Smooth muscle cell (in vitro differentiated cells): Measurements from ENCODE around the gene RNF214. TPM values are rescaled to one million over a fixed set of nuclear protein-coding genes. Genes with fewer than 3 reads are reported as not detected.
A peak's percentile ranks its signal among the peaks of the same experiment; 100 is the strongest.

ENCODE experiments used
- DNase-seq: peaks from one replicate; lab custom pipeline; 2025; ENCODE audit not compliant: unreplicated experiment; lab: John Stamatoyannopoulos, UW
- H2AFZ ChIP-seq: fragments of 200-600 bp; sonication (generic); 2 replicates; pipeline ENCODE4 v1.6.0; 2016; ENCODE audit warnings: antibody characterized with exemption, low read depth, mild to moderate bottlenecking
- H3F3A ChIP-seq: fragments of 200-600 bp; sonication (generic); 2 replicates; pipeline ENCODE4 v1.6.0; 2017; ENCODE audit warnings: antibody characterized with exemption, low read depth
- H3K27ac ChIP-seq: fragments of 200-600 bp; sonication (generic); 2 replicates; pipeline ENCODE4 v1.5.1; 2016; ENCODE audit warnings: low read depth, mild to moderate bottlenecking
- H3K27me3 ChIP-seq: fragments of 200-600 bp; sonication (generic); 2 replicates; pipeline ENCODE4 v1.6.1; 2016; ENCODE audit warnings: low read depth, mild to moderate bottlenecking
- H3K36me3 ChIP-seq: fragments of 200-600 bp; sonication (generic); 2 replicates; pipeline ENCODE4 v1.5.1; 2016; ENCODE audit warnings: low read depth
- H3K4me1 ChIP-seq: fragments of 200-600 bp; sonication (generic); 2 replicates; pipeline ENCODE4 v1.5.1; 2016; ENCODE audit warnings: low read depth
- H3K4me2 ChIP-seq: fragments of 200-600 bp; sonication (generic); 2 replicates; pipeline ENCODE4 v1.6.0; 2016; ENCODE audit warnings: mild to moderate bottlenecking
- H3K4me3 ChIP-seq: fragments of 200-600 bp; sonication (generic); 2 replicates; pipeline ENCODE4 v1.5.1; 2016; ENCODE audit warnings: mild to moderate bottlenecking
- H3K79me2 ChIP-seq: fragments of 200-600 bp; sonication (generic); 2 replicates; pipeline ENCODE4 v1.6.0; 2016; ENCODE audit warnings: low read depth, mild to moderate bottlenecking
- H3K9ac ChIP-seq: fragments of 200-600 bp; sonication (generic); 2 replicates; pipeline ENCODE4 v1.6.0; 2016; ENCODE audit warnings: low read depth
- H3K9me3 ChIP-seq: fragments of 200-600 bp; sonication (generic); replicated peaks from 2 replicates; pipeline ENCODE4 v1.5.1; 2016; ENCODE audit warnings: low read depth
- H4K20me1 ChIP-seq: fragments of 200-600 bp; sonication (generic); 2 replicates; pipeline ENCODE4 v1.6.0; 2016; ENCODE audit warnings: low read depth
- CTCF ChIP-seq: fragments of 200-600 bp; sonication (generic); IDR thresholded peaks from 2 replicates; pipeline ENCODE4 v1.5.1; 2017; ENCODE audit warnings: borderline replicate concordance, mild to moderate bottlenecking, antibody characterized with exemption; ENCODE audit not compliant: insufficient read depth, poor library complexity, severe bottlenecking
- WGBS: methylation state at CpG from one replicate; pipeline ENCODE4 v1.1.7; 2016; ENCODE audit warnings: low lambda C conversion rate; 5-methylcytosine and 5-hydroxymethylcytosine counted together
- polyA plus RNA-seq: library from polyadenylated mRNA; unstranded; fragments of >200 nt; fragmentation: Nextera tagmentation; extraction: Ambion mirVana; gene quantifications from 2 replicates; pipeline ENCODE4 v1.2.1, GENCODE V29; 2016
- total RNA-seq: library from RNA; depleted of rRNA; stranded (reverse); fragments of >200 nt; gene quantifications from 2 replicates; pipeline ENCODE4 v1.2.3, GENCODE V29; 2014

RNF214 gene
- total and polyA plus RNA-seq, 2 experiments from 2014 or later: 10.9 to 15.8 TPM

DNA sequence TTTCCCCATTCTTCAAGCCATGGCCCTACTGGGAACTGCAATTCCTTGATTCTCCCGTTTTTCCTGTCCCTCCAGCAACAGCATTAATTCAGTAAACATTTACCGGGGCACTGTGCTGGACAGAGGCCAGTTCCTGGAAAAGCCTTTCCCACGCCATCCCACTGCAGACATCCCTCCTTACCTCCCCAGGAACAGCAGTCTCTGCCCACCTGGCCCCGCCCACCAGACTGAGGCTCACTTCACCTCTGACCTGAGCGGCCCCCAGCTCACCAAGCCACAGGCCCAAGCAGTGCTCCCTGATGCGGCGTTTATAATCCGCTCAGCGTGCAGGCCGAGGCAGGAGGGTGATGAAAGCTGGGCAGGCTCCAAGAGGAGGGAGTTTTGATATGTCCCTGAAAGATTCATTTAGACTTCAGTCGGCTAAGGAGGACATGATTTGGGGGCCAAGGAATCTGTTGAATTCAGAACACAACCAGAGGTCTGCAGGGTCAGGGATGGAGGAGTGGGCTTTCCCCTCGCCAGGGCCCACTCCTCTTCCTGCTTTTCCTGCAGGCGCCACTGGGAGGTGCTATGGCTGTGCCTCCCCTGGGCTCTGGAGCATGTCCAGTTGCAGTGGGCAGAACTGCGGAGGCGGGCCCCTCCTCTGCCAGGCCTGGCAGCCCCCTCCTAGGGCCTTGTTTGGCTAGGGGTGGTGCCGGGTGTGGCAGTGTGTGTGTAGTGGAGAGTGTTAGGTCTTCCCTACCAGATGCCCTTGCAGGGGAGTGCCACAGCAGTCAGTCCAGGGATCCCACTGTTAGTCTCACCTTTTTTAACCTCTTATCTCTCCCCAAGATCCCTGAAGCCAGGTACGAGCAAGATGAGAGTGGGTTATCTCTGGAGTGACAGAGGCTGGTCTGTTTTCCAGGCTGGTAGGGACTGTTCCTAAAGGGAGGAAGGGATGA, 34.7 kb upstream of the RNF214 start:
- Histone ChIP-seq H3K27ac (peak overlapping the region; percentile 79), H3K9ac (no peak overlapping the region), H3K36me3 (no peaks in the 10 kb centered on the region), H2AFZ (no peak overlapping the region), H3F3A (peaks cover 25% of the 10 kb centered on the region), H3K4me3 (no peak overlapping the region), H3K4me2 (peak overlapping the region; percentile 85), H3K4me1 (peaks cover 29% of the 10 kb centered on the region), H3K79me2 (peaks cover 41% of the 10 kb centered on the region), H3K27me3 (no peaks in the 10 kb centered on the region), H3K9me3 (no peaks in the 10 kb centered on the region), H4K20me1 (peaks cover 31% of the 10 kb centered on the region)
- TF ChIP-seq CTCF: peak; percentile 52
- no peak for DNase-seq
- WGBS: 56% methylated on average over 17 of the region's 17 CpGs

DNA sequence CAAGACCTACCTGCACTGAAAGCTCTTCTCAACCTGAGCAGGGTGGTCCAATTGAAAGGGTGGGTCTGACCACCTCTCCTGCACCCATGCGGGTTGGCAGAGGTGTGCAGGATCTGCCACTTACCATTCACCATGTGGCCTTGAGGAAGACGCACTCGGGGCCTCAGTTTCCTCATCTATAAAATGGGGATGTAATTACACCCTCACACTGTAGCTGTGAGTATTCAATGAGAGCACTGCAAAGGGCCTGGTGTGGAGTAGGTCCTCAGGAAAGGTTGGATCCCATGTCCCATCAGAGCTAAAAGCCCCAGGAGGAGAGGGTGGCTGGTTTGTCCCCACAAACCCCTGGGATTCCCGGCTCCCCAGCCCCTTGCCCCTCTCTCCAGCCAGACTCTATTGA, 33.9 kb upstream of the RNF214 start:
- peak overlapping the region; percentile 5 for H3K9ac ChIP-seq
- WGBS: 50% methylated on average over 4 of the region's 4 CpGs
- peaks cover 47% of the 10 kb centered on the region for H3K79me2 ChIP-seq
- TF ChIP-seq CTCF: no peak
- H3K9me3 ChIP-seq: no peaks in the 10 kb centered on the region
- peaks cover 39% of the 10 kb centered on the region for H4K20me1 ChIP-seq
- peak overlapping the region; percentile 79 for H3K27ac ChIP-seq
- no peak overlapping the region for H2AFZ ChIP-seq
- H3K36me3 ChIP-seq: no peaks in the 10 kb centered on the region
- H3F3A ChIP-seq: peaks cover 33% of the 10 kb centered on the region
- H3K4me3 ChIP-seq: peak overlapping the region; percentile 49
- no peaks in the 10 kb centered on the region for H3K27me3 ChIP-seq
- peaks cover 29% of the 10 kb centered on the region for H3K4me1 ChIP-seq
- H3K4me2 ChIP-seq: peak overlapping the region; percentile 85
- no peak for DNase-seq

DNA sequence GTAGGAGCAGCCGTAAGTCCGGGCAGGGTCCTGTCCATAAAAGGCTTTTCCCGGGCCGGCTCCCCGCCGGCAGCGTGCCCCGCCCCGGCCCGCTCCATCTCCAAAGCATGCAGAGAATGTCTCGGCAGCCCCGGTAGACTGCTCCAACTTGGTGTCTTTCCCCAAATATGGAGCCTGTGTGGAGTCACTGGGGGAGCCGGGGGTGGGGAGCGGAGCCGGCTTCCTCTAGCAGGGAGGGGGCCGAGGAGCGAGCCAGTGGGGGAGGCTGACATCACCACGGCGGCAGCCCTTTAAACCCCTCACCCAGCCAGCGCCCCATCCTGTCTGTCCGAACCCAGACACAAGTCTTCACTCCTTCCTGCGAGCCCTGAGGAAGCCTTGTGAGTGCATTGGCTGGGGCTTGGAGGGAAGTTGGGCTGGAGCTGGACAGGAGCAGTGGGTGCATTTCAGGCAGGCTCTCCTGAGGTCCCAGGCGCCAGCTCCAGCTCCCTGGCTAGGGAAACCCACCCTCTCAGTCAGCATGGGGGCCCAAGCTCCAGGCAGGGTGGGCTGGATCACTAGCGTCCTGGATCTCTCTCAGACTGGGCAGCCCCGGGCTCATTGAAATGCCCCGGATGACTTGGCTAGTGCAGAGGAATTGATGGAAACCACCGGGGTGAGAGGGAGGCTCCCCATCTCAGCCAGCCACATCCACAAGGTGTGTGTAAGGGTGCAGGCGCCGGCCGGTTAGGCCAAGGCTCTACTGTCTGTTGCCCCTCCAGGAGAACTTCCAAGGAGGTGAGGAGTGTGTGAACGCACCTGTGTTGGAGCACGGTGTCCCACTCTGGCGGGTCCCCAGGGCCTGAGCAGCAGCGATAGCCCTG, 33.2 kb upstream of the RNF214 start, which contains the start of gene TAGLN:
Gene TAGLN, plus strand, starts transcription at position 318 of the 863 bp plus-strand sequence. CDS start 3,644 bp downstream, outside the sequence.
- peak within 1 kb of the TSS; percentile 46 for H3K9ac ChIP-seq
- peaks cover 46% of the 10 kb centered on the region for H4K20me1 ChIP-seq

More for the DNA sequence above, 33.2 kb upstream of the RNF214 start, which contains the start of gene TAGLN:
- Histone ChIP-seq H3K4me2 (peak within 1 kb of the TSS; percentile 85), H3K79me2 (peaks cover 47% of the 10 kb centered on the region), H3F3A (peaks cover 40% of the 10 kb centered on the region), H3K9me3 (no peaks in the 10 kb centered on the region), H3K27me3 (no peaks in the 10 kb centered on the region), H2AFZ (no peak within 1 kb of the TSS), H3K4me1 (peaks cover 29% of the 10 kb centered on the region), H3K27ac (peak within 1 kb of the TSS; percentile 79), H3K36me3 (no peaks in the 10 kb centered on the region), H3K4me3 (peak within 1 kb of the TSS; percentile 49)
- no peak for TF ChIP-seq CTCF
- DNase-seq: peak; percentile 44
- 6% methylated on average over 33 of the region's 34 CpGs for WGBS
